HG03095 (cell line): Measurements from ENCODE around the gene KDSR.

ENCODE experiments used
- ATAC-seq: cut with Tn5 transposase; IDR thresholded peaks from one replicate; pipeline ENCODE4 v1.9.1; 2021; ENCODE audit warnings: moderate library complexity; ENCODE audit not compliant: unreplicated experiment

Gene KDSR

GRCh38 chr18:63307551-63308200 lies 59.3 kb downstream of the KDSR start:
- ATAC-seq, result no peak

- ATAC-seq, result no peak
Measured at GRCh38 chr18:63306819-63307550, 60.0 kb downstream of the KDSR start.

GRCh38 chr18:63306249-63306648 lies 60.8 kb downstream of the KDSR start:
- no peak for ATAC-seq

- no peak for ATAC-seq
Measured at GRCh38 chr18:63303547-63303946, 63.5 kb downstream of the KDSR start.

GRCh38 chr18:63302636-63303405 lies 64.2 kb downstream of the KDSR start:
- ATAC-seq, result no peak

GRCh38 chr18:63302220-63302619 lies 64.8 kb downstream of the KDSR start:
- no peak for ATAC-seq

GRCh38 chr18:63301434-63301833 lies 65.6 kb downstream of the KDSR start:
- ATAC-seq, result no peak

GRCh38 chr18:63299837-63300745 lies 66.9 kb downstream of the KDSR start:
- peak; percentile 69 for ATAC-seq

- ATAC-seq, result no peak
Measured at GRCh38 chr18:63298400-63299365, 68.3 kb downstream of the KDSR start.

- no peak for ATAC-seq
Measured at GRCh38 chr18:63297687-63298399, 69.2 kb downstream of the KDSR start.

- ATAC-seq, result no peak
Measured at GRCh38 chr18:63293935-63294334, 73.1 kb downstream of the KDSR start.

GRCh38 chr18:63292831-63293683 lies 73.9 kb downstream of the KDSR start:
- peak; percentile 49 for ATAC-seq

GRCh38 chr18:63291278-63291677 lies 75.7 kb downstream of the KDSR start:
- no peak for ATAC-seq

- no peak for ATAC-seq
Measured at GRCh38 chr18:63290821-63291200, 76.2 kb downstream of the KDSR start.

GRCh38 chr18:63290166-63290820 lies 76.7 kb downstream of the KDSR start:
- no peak for ATAC-seq

GRCh38 chr18:63288311-63288710 lies 78.7 kb downstream of the KDSR start:
- ATAC-seq, result no peak

GRCh38 chr18:63287691-63288220 lies 79.2 kb downstream of the KDSR start:
- no peak for ATAC-seq
